ENCODE measurements around the gene IL5.

The IL5 gene

DNA sequence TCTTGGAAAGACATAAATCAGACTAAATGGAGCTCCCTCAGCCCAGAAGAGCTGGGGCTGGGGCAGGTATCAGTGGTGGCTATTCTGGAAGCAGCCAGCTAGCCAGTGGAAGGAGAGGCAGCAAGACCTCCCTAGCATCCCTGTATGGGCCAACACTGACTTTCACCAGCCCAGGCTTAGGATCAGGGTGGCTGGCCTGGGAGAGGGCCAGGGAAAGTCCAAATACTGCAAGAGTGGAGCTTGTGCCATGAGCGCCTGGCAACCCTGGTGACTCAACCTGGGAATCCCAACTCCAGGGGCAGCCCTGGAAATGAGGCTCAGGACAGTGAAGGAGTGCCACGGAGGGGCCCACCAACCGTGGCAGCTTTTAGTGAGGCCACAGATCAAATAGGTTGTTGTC, 45.2 kb downstream of the IL5 start:
- DNase-seq (ENCODE audit: low spot score), result peak; percentile 66

DNA sequence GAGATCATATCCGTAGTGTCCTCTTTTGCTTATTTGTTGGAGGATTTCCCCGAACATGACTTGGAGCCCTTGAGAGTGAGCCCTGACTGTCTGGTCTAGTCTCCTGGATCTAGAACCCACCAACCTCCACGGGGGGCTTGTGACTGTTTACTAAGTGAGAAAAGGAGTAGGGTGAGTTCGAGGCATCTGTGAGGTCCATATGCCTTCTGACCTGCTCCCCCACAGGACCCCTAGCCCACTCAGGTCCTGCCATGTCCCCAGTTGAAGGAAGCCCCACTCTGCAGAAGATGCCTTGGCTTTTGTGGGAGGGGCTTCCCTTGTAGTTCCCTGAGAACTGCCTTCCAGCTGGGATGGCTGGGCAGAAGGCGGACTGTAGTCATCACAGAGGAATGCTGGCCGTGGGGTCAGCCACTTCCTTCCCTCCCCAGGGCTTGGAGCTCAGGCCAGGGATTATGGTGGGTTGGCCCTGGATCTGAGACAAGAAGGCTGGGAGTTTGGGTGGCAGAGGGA, 45.8 kb downstream of the IL5 start:
- peak; percentile 93 for DNase-seq (ENCODE audit: low spot score)

DNA sequence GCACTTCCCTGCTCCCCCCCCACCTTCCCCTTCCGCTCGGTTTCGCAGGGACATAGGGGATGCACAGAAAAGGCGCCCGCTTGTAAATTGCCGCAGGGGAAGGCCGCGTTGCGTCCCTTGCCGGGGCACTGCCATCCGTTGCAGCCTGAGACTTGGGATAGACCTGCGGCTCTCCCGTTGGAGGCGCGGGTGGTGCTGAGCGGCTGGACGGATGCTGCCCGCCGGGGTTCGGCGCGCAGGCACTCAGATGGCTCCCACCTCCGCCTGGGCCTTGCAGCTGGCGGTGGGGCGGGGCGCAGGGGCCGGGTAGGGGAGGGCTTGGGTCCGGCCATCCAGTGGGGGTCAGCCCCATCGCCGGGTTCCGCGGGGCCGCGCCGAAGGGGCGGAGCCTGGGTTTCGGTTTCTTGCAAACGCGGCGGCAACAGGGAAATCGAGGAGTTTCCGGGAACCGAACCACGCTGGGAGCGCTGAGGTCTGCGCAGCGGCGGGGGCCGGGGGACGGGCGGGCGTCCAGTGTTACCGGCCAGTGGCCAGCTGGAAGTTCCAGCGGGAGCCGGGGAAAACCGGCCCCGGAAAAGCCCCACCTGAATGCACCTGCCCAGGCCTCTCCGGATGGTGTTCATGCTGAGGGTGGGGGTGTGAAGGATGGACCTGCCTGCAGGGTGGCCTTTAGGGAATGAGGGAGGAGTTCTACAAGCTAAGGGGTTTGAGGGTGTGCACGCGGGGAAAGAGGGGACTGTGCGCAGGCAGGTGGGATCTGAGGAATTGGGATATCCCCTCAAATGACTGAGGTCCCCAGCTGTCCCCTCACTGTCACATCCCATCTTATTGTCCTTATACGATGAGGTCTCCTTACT, 46.5 kb downstream of the IL5 start:
- peak; percentile 91 for DNase-seq (ENCODE audit: low spot score)

DNA sequence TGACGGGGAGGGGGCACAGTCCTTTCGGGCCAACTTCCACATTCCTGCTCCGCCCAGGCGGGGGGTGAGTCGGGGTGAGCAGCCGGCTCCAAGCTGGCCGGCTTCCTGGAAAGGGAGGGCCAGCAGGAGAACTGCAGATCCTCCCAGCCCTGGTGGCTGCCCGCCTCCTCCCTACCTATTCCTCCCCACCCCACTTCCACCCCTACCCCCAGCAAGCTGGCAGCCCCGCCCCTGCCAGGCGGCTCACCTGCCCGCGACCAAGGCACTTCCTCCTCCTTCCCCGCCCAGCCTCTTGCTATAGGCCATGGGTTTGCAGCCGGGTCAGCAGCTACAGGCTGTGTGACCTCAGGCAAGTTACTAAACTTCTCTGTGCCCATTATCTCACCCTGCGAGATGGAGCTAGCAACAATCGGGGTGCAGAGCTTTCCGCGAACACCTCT, 47.1 kb downstream of the IL5 start:
- DNase-seq (ENCODE audit: low spot score), result peak; percentile 90

DNA sequence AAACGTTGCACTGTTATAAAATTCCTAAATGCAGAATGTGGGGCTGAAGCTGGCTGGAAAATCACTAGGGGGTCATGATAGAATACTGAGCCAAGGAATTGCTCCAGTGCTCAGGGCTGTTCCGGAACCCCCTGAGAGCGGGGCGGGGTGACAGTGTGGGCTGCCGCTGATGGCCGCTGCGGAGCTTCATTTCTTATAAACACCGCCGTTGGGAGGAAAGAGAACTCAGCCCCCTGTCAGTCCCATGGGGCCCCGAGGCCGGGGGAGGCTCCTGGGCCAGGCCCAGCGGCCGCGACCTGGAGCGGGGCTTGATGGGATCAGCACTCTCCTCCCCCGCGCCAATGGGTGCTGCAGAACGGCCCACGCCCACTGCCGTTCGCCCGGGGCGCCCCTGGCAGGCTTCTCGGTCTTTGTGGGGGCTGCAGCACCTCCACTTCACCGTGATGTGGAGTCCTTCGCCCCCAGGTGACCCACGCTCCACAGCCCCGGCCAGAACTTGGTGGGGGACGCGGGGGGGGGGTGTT, 47.6 kb downstream of the IL5 start:
- peak; percentile 84 for DNase-seq (ENCODE audit: low spot score)

DNA sequence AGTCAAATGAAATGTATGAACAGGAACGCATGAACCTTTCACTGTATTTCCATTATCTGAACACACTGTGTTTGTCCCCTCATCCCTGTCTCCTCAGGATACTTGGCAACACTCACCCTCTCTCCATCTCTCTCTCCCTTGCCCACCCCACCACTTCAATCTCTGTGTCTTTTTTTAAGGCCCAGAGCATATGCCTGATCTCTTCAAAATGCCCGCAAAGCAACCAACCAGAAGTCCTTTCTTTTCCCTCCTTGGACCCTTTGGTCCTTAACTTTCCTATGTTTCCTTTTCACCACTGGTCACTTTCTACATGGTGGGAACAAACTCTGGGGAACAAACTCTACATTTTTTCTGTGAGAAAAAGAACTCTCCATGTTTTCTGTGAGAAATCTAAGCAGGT, 49.5 kb downstream of the IL5 start:
- DNase-seq (ENCODE audit: low spot score), result no peak

DNA sequence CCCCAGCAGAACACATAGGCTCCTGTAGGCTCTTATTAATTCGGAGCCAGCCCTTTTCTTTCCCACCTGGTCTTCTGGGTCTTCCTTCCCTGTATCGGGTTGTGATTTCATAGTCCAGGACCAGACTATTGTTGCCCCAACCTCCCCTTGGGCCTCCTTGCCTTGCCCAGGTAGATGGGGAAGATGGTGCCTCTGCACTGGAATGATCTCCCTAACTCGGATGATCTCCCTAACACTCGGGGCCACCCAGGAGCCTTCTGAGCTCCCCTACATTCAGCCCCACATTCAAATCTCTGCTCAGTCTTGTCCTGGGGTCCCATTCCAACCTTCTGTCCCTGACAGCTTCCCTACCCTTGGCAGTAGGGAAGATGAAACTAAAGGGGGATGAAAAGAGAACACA, 50.1 kb downstream of the IL5 start:
- DNase-seq (ENCODE audit: low spot score), result no peak

DNA sequence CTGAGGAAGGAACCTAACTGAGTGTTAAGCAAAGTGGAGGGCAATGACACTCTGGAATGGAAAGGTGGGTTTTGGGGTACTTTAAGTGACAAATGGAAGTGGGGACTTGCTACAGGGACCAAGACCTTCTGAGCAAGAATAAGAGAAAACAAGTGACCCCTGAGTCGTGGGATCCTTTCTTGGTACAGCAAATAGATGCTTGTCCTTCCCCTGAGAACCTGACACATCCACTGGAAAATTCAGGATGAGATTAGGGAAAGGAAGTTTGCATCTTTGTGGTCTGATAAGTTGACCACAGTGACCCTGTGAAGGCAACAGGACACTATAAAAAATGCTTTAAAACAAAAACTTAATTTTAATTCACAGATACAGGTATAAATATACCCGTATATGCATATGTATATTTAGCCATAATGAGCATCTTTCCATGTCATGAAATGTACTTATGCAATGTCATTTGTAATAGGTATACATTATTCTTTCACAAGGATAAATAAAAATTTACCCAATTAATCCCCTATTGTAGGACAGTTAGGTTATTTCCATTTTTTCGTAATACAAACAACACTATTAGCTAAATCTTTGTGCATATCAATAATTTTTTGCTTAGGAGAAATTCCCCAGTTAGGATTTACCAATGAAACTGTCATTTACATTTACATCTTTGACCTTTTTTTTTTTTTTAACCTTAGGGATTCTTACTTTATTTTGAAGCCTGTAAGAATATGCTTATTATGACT, 50.8 kb downstream of the IL5 start:
- DNase-seq (ENCODE audit: low spot score), result no peak

All from AG08396 (cell line).